GM23248 (cell line): ENCODE results near the gene TTC28. TPM values are rescaled to one million over a fixed set of nuclear protein-coding genes. Genes with fewer than 3 reads are reported as not detected.

Experiments
- DNase-seq: peaks from one replicate; pipeline ENCODE4 v3.0.0-alpha.2; 2015
- H2AFZ ChIP-seq: fragments of 200-600 bp; sonication (generic); 2 replicates; pipeline ENCODE4 v1.6.1; 2016; ENCODE audit warnings: antibody characterized with exemption
- H3F3A ChIP-seq: fragments of 200-600 bp; sonication (generic); 2 replicates; pipeline ENCODE4 v1.6.1; 2016; ENCODE audit warnings: mild to moderate bottlenecking, antibody characterized with exemption, mixed run types; ENCODE audit not compliant: insufficient read depth
- H3K27ac ChIP-seq: fragments of 200-600 bp; sonication (generic); 2 replicates; pipeline ENCODE4 v1.5.1; 2016; ENCODE audit warnings: mild to moderate bottlenecking
- H3K27me3 ChIP-seq: fragments of 200-600 bp; sonication (generic); replicated peaks from 2 replicates; pipeline ENCODE4 v1.6.1; 2016; ENCODE audit warnings: mild to moderate bottlenecking; ENCODE audit not compliant: insufficient read depth
- H3K36me3 ChIP-seq: fragments of 200-600 bp; sonication (generic); 2 replicates; pipeline ENCODE4 v1.6.1; 2016; ENCODE audit warnings: low read depth, mild to moderate bottlenecking
- H3K4me1 ChIP-seq: fragments of 200-600 bp; sonication (generic); 2 replicates; pipeline ENCODE4 v1.6.1; 2016; ENCODE audit warnings: mild to moderate bottlenecking; ENCODE audit not compliant: insufficient read depth
- H3K4me2 ChIP-seq: fragments of 200-600 bp; sonication (generic); one replicate; pipeline ENCODE4 v1.6.1; 2016; ENCODE audit warnings: mild to moderate bottlenecking; ENCODE audit not compliant: unreplicated experiment
- H3K4me3 ChIP-seq: fragments of 200-600 bp; sonication (generic); 2 replicates; pipeline ENCODE4 v1.5.1; 2016; ENCODE audit warnings: mild to moderate bottlenecking
- H3K79me2 ChIP-seq: fragments of 200-600 bp; sonication (generic); 2 replicates; pipeline ENCODE4 v1.6.1; 2016; ENCODE audit warnings: mild to moderate bottlenecking; ENCODE audit not compliant: insufficient read depth
- H3K9ac ChIP-seq: fragments of 200-600 bp; sonication (generic); 2 replicates; pipeline ENCODE4 v1.6.1; 2016; ENCODE audit warnings: mild to moderate bottlenecking
- H3K9me2 ChIP-seq: fragments of 200-600 bp; sonication (generic); 2 replicates; pipeline ENCODE4 v1.6.1; 2016; ENCODE audit warnings: mixed run types, mild to moderate bottlenecking, moderate library complexity; ENCODE audit not compliant: insufficient read depth
- H3K9me3 ChIP-seq: fragments of 200-600 bp; sonication (generic); one replicate; pipeline ENCODE4 v1.6.1; 2017; ENCODE audit warnings: low read depth
- H4K20me1 ChIP-seq: fragments of 200-600 bp; sonication (generic); 2 replicates; pipeline ENCODE4 v1.6.0; 2016; ENCODE audit not compliant: insufficient read depth
- EZH2 ChIP-seq: fragments of 200-600 bp; sonication (generic); IDR thresholded peaks from 2 replicates; pipeline ENCODE4 v1.6.1; 2018; ENCODE audit warnings: antibody characterized with exemption, mild to moderate bottlenecking; ENCODE audit not compliant: insufficient read depth, poor library complexity, severe bottlenecking
- EZH2phosphoT487 ChIP-seq: fragments of 200-600 bp; sonication (generic); IDR thresholded peaks from 2 replicates; pipeline ENCODE4 v1.6.1; 2018; ENCODE audit warnings: antibody characterized with exemption, moderate library complexity, mild to moderate bottlenecking, low read depth; ENCODE audit not compliant: insufficient read depth
- WGBS, 2 experiments: methylation state at CpG; one replicate each; pipeline ENCODE4 v1.1.6; 2015 to 2017; ENCODE audit warnings: low lambda C conversion rate in 2 of 2, low coverage in 1 of 2; ENCODE audit errors: missing lambda C conversion rate in 2 of 2; 5-methylcytosine and 5-hydroxymethylcytosine counted together
- in situ Hi-C: fragments of 300-500 bp; cut with MboI; formaldehyde crosslinking; loops from 2 replicates; pipeline ENCODE4 v1.15.0; 2020
- polyA plus RNA-seq: library from polyadenylated mRNA; unstranded; fragments of >200 nt; fragmentation: Nextera tagmentation; extraction: Ambion mirVana; gene quantifications from 2 replicates; pipeline ENCODE4 v1.2.1, GENCODE V29; 2016
- total RNA-seq: library from RNA; depleted of rRNA; stranded (reverse); fragments of >200 nt; shearing (Covaris generic); gene quantifications from 2 replicates; pipeline ENCODE4 v1.2.3, GENCODE V29; 2014

TTC28 gene
- total and polyA plus RNA-seq, 2 experiments from 2014 or later, result 12.5 to 41.9 TPM

DNA sequence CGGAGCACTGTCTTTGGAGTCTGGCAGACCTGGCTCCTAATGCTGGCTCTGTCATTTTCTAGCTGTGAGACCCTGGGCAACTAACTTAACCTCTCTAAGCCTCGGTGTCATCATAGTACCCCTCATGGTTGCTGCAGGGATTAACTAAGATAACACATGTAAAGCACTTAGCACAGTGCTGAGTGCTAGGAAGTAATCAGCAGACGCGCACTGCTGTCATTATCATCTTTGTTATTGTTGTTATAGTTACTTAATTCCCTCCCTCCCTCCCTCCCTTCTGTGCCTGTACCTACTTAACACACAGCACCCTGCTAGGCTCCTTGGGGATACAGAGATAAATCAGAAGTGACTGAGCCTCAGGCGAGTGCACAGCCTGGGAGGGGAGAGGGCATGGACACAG is 655.9 kb downstream of the TTC28 start:
- Histone ChIP-seq H3K27ac (no peak overlapping the region), H3K27me3 (no peaks in the 10 kb centered on the region), H4K20me1 (no peaks in the 10 kb centered on the region), H3K4me3 (no peak overlapping the region), H3K36me3 (no peaks in the 10 kb centered on the region), H3K79me2 (no peaks in the 10 kb centered on the region), H3K9ac (no peak overlapping the region), H3K4me1 (peaks cover 4% of the 10 kb centered on the region; the same call in 1 of the 2 replicates), H3F3A (no peaks in the 10 kb centered on the region), H2AFZ (no peak overlapping the region), H3K9me3 (no peaks in the 10 kb centered on the region), H3K9me2 (no peaks in the 10 kb centered on the region), H3K4me2 (no peak overlapping the region)
- no peak for TF ChIP-seq EZH2
- no peak for TF ChIP-seq EZH2phosphoT487
- in situ Hi-C loops, result loop anchor here (10.0 kb wide), 1 partner anchor 801 kb away; no protein-coding TSS in a partner anchor
- DNase-seq, result no peak
- 87 to 93% methylated on average over 5 of the region's 5 CpGs for WGBS, 2 experiments

DNA sequence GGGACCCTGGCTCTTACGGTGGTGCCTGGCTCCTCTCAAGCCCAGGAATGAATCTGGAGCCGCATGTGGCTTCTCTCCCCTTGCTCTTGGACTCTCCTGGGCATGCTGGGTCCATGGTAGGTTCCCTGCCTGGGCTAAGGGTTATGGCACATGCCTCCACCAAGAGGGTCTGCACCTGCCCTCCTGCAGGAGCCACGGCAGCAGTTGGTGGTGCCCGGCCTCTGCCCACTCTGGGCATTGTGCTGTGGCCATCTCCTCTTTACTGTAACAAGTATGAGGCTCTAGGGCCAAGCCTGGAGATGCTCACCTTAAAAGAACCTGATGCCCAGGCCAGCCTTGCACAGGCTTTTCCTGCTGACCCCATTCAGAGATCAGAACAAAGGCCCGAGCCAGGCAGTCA is 656.6 kb downstream of the TTC28 start:
- no peak overlapping the region for H3K9ac ChIP-seq
- in situ Hi-C loops, result loop anchor here (10.0 kb wide), 1 partner anchor 802 kb away; no protein-coding TSS in a partner anchor
- H3K9me3 ChIP-seq, result no peaks in the 10 kb centered on the region
- DNase-seq, result no peak
- no peak overlapping the region for H3K27ac ChIP-seq
- H3K27me3 ChIP-seq, result no peaks in the 10 kb centered on the region
- H3K4me2 ChIP-seq, result no peak overlapping the region
- WGBS, 2 experiments, result 96 to 99% methylated on average over 5 of the region's 5 CpGs
- H2AFZ ChIP-seq, result no peak overlapping the region
- H4K20me1 ChIP-seq, result no peaks in the 10 kb centered on the region
- TF ChIP-seq EZH2 (no peak), EZH2phosphoT487 (no peak)
- no peaks in the 10 kb centered on the region for H3K79me2 ChIP-seq
- H3K9me2 ChIP-seq, result no peaks in the 10 kb centered on the region
- H3K4me1 ChIP-seq, result peaks cover 4% of the 10 kb centered on the region; the same call in 1 of the 2 replicates
- H3F3A ChIP-seq, result no peaks in the 10 kb centered on the region
- H3K4me3 ChIP-seq, result no peak overlapping the region
- no peaks in the 10 kb centered on the region for H3K36me3 ChIP-seq

DNA sequence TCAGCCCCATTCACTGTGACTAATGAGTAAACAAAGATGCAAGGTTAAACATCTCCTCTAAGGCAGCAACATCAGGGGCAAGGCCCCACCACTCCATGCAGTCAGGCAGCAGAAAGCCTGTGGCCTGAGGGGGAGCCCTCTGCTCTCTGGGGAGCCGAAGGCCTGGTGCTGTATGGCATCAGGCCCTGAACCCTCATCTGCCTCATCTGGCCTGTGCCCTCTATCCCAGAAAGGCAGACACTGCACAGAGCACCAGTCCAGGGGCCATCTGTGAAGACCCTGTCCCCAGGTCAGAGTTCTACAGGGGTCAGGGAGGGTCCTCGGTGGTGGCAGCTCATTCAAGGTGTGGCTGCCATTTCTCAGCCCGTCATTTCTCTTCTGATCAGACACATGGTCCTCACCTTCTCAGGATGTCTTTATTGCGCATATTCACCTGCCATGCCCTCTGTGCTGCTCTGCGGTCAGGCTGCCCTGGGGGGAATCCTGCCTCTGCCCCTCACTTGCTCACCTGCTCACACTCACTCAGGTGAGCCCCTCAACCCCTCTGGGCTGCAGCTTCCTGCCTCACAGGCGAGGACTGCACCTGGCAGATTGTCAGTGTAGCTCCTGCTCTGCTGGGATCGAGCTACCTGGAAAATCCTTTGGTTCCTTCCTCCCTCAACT is 657.5 kb downstream of the TTC28 start:
- Histone ChIP-seq H4K20me1 (no peaks in the 10 kb centered on the region), H3K9me2 (no peaks in the 10 kb centered on the region), H3F3A (no peaks in the 10 kb centered on the region), H3K4me3 (no peak overlapping the region), H3K36me3 (no peaks in the 10 kb centered on the region), H3K27me3 (no peaks in the 10 kb centered on the region), H3K9me3 (no peaks in the 10 kb centered on the region), H3K79me2 (no peaks in the 10 kb centered on the region), H2AFZ (no peak overlapping the region), H3K4me1 (peaks cover 4% of the 10 kb centered on the region; the same call in 1 of the 2 replicates), H3K4me2 (no peak overlapping the region), H3K9ac (no peak overlapping the region), H3K27ac (no peak overlapping the region)
- in situ Hi-C loops, result loop anchor here (10.0 kb wide), 1 partner anchor 803 kb away; no protein-coding TSS in a partner anchor
- DNase-seq, result no peak
- TF ChIP-seq EZH2phosphoT487 (no peak), EZH2 (no peak)
- WGBS, 2 experiments, result 94 to 95% methylated on average over 7 of the region's 7 CpGs

DNA sequence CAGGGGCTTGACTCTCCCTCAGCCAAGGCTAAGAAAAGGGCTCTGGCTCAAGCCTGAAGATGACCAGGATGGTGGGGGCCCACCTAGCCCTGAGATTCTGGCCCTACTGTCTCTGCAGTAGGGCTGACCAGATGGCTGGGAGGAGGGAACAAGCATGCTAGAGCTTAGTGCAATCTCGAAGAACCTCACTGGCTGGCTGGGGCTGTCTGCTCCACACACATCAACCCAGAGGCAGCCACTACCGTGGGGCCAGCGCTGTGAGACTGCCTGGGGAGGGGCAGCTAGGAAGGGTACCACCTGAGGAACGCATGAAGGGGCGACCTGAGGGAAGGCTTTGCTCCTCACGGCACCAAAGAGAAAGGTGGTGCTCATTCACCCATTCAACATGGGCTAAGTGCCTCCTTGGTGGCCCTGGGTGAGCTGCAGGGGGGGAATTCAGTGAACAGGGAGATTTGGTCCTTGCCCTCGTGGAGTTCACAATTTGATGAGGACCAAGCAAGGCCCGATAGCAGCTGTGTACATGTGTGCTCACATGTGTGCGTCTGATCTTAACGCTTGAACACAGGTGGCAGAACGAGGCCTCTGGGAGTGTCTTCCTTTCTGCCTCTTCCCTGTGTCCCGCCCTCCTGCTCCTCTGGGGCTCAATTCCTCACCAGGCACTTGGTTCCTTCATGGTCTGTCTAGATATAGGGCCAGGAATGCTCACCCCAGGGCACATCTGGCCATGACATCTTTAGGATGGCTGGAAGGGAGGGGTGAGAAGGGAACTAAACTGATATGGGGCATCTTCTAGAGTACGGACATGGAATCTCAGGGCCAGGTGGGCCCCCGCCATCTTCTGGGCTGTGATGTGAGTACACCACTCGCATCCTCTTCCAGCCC is 658.3 kb downstream of the TTC28 start:
- no peaks in the 10 kb centered on the region for H3K27me3 ChIP-seq
- H3K79me2 ChIP-seq, result no peaks in the 10 kb centered on the region
- H4K20me1 ChIP-seq, result no peaks in the 10 kb centered on the region
- H2AFZ ChIP-seq, result no peak overlapping the region
- no peak for TF ChIP-seq EZH2
- TF ChIP-seq EZH2phosphoT487, result no peak
- no peaks in the 10 kb centered on the region for H3K9me2 ChIP-seq
- H3K9me3 ChIP-seq, result no peaks in the 10 kb centered on the region
- no peaks in the 10 kb centered on the region for H3F3A ChIP-seq
- no peak overlapping the region for H3K4me3 ChIP-seq
- 91 to 97% methylated on average over 15 of the region's 15 CpGs for WGBS, 2 experiments
- no peaks in the 10 kb centered on the region for H3K36me3 ChIP-seq
- DNase-seq, result no peak
- in situ Hi-C loops, result loop anchor here (10.0 kb wide), 1 partner anchor 803 kb away; no protein-coding TSS in a partner anchor
- H3K9ac ChIP-seq, result no peak overlapping the region
- no peak overlapping the region for H3K27ac ChIP-seq
- no peak overlapping the region for H3K4me2 ChIP-seq
- peaks cover 4% of the 10 kb centered on the region; the same call in 1 of the 2 replicates for H3K4me1 ChIP-seq
